Chondrocyte (in vitro differentiated cells): ENCODE data around the gene BCCIP. TPM values are rescaled to one million over a fixed set of nuclear protein-coding genes. Genes with fewer than 3 reads are reported as not detected.

ENCODE experiments used
- DNase-seq: peaks from one replicate; pipeline ENCODE4 v3.0.0; 2021; ENCODE audit warnings: mixed read lengths, low spot score
- H3K27ac Mint-ChIP-seq: one replicate; pipeline ENCODE4 v1.8.0; 2021; ENCODE audit warnings: mild to moderate bottlenecking, moderate library complexity, mixed read lengths; ENCODE audit not compliant: unreplicated experiment
- H3K27me3 Mint-ChIP-seq: 2 replicates; pipeline ENCODE4 v1.8.0; 2021; ENCODE audit warnings: low read depth, mixed read lengths
- H3K36me3 Mint-ChIP-seq: 2 replicates; pipeline ENCODE4 v1.8.0; 2021; ENCODE audit warnings: low read depth, mixed read lengths
- H3K4me1 Mint-ChIP-seq: 2 replicates; pipeline ENCODE4 v1.8.0; 2021; ENCODE audit warnings: low read depth, mild to moderate bottlenecking, mixed read lengths
- H3K4me3 Mint-ChIP-seq: one replicate; pipeline ENCODE4 v1.8.0; 2021; ENCODE audit warnings: mild to moderate bottlenecking, moderate library complexity, mixed read lengths; ENCODE audit not compliant: unreplicated experiment
- H3K9me3 Mint-ChIP-seq: 2 replicates; pipeline ENCODE4 v1.8.0; 2021; ENCODE audit warnings: low read depth, mixed read lengths
- total RNA-seq: library from RNA; stranded (reverse); gene quantifications from 3 replicates; pipeline ENCODE4 v1.2.1, GENCODE V29; 2021
- TF ChIP-seq, protein P1 (sequence below): fragments of 200-600 bp; sonication (generic); IDR thresholded peaks from 2 replicates; pipeline ENCODE4 v1.5.0; 2021; ENCODE audit warnings: antibody characterized with exemption, mild to moderate bottlenecking, moderate library complexity

Gene BCCIP
- total RNA-seq, 1 donor from 2014 or later: 25.9 TPM

DNA sequence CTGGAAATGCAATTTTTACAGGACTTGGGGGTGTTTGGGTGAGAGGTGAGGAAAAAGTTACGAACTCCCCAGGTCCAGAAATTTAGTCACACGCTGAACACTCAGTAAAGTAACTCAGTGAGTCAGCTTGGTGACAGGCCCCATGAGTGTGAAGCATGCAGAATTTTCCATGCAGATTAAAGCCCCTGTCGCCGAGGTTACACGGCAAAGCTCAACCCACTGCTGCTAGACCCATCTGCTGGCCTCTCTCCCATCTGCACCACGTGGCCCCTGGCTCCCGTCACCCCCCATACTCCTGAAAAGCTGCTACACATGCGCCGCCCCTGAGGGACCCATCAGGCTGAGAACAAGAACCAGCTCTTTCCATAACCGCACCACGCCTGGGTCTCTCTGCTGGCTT, 40.7 kb upstream of the BCCIP start:
- Mint-ChIP-seq H3K27ac (no peak overlapping the region), H3K4me3 (no peak overlapping the region)
- TF ChIP-seq, protein P1, sequence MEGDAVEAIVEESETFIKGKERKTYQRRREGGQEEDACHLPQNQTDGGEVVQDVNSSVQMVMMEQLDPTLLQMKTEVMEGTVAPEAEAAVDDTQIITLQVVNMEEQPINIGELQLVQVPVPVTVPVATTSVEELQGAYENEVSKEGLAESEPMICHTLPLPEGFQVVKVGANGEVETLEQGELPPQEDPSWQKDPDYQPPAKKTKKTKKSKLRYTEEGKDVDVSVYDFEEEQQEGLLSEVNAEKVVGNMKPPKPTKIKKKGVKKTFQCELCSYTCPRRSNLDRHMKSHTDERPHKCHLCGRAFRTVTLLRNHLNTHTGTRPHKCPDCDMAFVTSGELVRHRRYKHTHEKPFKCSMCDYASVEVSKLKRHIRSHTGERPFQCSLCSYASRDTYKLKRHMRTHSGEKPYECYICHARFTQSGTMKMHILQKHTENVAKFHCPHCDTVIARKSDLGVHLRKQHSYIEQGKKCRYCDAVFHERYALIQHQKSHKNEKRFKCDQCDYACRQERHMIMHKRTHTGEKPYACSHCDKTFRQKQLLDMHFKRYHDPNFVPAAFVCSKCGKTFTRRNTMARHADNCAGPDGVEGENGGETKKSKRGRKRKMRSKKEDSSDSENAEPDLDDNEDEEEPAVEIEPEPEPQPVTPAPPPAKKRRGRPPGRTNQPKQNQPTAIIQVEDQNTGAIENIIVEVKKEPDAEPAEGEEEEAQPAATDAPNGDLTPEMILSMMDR: no peak

DNA sequence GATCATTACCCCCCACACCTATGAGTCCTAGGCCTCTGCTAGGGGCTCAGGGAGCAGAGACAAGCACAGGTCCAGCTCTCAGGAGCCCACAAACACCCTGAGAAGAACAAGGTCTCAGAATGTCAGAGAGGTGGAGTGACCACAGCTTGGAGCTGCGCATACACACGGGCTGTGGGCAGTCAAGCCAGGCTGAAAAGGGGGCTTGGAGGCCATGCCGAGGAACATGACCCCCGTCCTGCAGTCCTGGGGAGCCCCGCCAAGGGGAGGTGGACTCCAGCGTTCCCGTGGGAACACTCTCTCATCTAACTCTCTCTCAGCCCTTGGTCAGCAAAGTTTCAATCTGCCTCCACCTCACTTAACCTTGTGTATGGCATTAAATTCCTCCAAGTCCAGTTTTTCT, 39.9 kb upstream of the BCCIP start:
- no peak overlapping the region for H3K4me3 Mint-ChIP-seq
- peaks cover 6% of the 10 kb centered on the region for H3K9me3 Mint-ChIP-seq
- H3K36me3 Mint-ChIP-seq: no peaks in the 10 kb centered on the region
- H3K27ac Mint-ChIP-seq: no peak overlapping the region
- DNase-seq: no peak
- no peaks in the 10 kb centered on the region for H3K4me1 Mint-ChIP-seq
- TF ChIP-seq, protein P1: no peak
- H3K27me3 Mint-ChIP-seq: no peaks in the 10 kb centered on the region

More for the DNA sequence above, 40.7 kb upstream of the BCCIP start:
- H3K9me3 Mint-ChIP-seq: peaks cover 6% of the 10 kb centered on the region
- H3K36me3 Mint-ChIP-seq: no peaks in the 10 kb centered on the region
- no peak for DNase-seq
- H3K4me1 Mint-ChIP-seq: no peaks in the 10 kb centered on the region
- H3K27me3 Mint-ChIP-seq: peaks cover 4% of the 10 kb centered on the region

- Mint-ChIP-seq H3K9me3 (peaks cover 4% of the 10 kb centered on the region), H3K36me3 (no peaks in the 10 kb centered on the region), H3K27ac (no peak overlapping the region), H3K4me1 (no peaks in the 10 kb centered on the region), H3K4me3 (no peak overlapping the region), H3K27me3 (no peaks in the 10 kb centered on the region)
- DNase-seq: no peak
- TF ChIP-seq, protein P1: no peak
Observed at GRCh38 chr10:125783957-125784356, 39.4 kb upstream of the BCCIP start.

- no peak overlapping the region for H3K4me3 Mint-ChIP-seq
- H3K27me3 Mint-ChIP-seq: no peaks in the 10 kb centered on the region
- H3K36me3 Mint-ChIP-seq: peaks cover 7% of the 10 kb centered on the region
- TF ChIP-seq, protein P1: no peak
- no peak overlapping the region for H3K27ac Mint-ChIP-seq
- H3K9me3 Mint-ChIP-seq: no peaks in the 10 kb centered on the region
- H3K4me1 Mint-ChIP-seq: no peaks in the 10 kb centered on the region
- no peak for DNase-seq
Observed at GRCh38 chr10:125785791-125786190, 37.6 kb upstream of the BCCIP start.

DNA sequence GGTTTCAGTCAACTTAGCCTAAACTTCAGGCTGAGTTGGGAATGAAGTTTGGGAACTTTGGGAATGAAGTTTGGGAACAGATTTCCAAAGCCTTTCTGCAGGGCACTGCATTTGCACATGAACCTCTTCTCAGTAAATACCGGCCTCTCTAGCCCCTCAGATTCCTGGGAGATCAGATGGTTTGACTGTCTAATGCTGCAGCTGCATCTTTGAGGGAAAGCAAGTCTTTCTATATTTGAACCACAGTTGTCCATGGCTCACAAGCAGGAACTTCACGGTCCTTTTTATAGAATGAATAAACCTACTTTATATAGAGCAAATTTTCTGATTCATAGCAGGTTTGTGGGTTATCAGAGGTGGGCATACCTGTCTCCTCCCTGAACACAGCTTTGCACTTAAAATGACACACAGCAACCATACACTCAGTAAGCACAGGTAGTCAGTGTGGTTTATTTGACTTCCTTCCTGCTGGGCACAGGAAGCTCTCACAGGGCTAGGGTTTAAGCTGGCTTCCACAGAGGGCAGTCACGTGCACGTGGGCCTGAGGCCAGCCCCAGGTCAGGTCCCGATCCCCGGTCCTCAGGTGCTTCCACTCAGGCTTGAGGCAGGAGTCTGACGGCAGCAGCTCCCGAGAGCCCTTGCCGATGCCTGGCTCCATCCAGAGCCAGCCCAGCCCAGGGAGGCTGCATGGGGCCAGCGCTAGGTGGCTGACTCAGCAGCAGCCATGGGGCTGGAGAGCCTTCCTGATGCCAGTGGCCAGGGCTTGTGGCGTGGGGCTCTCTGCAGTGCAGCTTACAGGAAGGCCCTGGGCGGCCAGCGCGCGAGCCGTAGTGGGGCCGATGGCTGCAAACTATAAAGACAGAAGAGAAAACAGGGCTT, 35.0 kb upstream of the BCCIP start:
- no peak for DNase-seq
- Mint-ChIP-seq H3K36me3 (peaks cover 16% of the 10 kb centered on the region), H3K27ac (no peak overlapping the region), H3K27me3 (no peaks in the 10 kb centered on the region), H3K9me3 (no peaks in the 10 kb centered on the region), H3K4me1 (no peaks in the 10 kb centered on the region), H3K4me3 (no peak overlapping the region)
- TF ChIP-seq, protein P1: no peak
